Measurements from ENCODE around the gene SLC5A10. TPM values are rescaled to one million over a fixed set of nuclear protein-coding genes. Genes with fewer than 3 reads are reported as not detected.

Gene SLC5A10
- total RNA-seq, 1 experiment from 2014 or later = not detected

GRCh38 chr17:18968345-18968744 is 16.4 kb downstream of the SLC5A10 start:
- Histone ChIP-seq H2BK20ac (ENCODE audit: low read depth, low read length, poor library complexity, severe bottlenecking) (no peak overlapping the region), H2BK12ac (ENCODE audit: insufficient read length, low read depth, low read length) (no peak overlapping the region), H3K23me2 (ENCODE audit: insufficient read length, low read depth, low read length, poor library complexity, severe bottlenecking) (no peaks in the 10 kb centered on the region), H3K27ac (ENCODE audit: insufficient read length, low read depth, low read length) (no peak overlapping the region), H3K79me1 (ENCODE audit: insufficient read depth, low read depth, low read length, poor library complexity, severe bottlenecking) (no peaks in the 10 kb centered on the region), H3K18ac (ENCODE audit: insufficient read length, low read depth, low read length) (no peak overlapping the region), H3K56ac (ENCODE audit: insufficient read length, low read depth, low read length) (no peak overlapping the region), H3K27me3 (ENCODE audit: insufficient read depth, low read length) (no peaks in the 10 kb centered on the region), H2BK15ac (ENCODE audit: low read depth, low read length) (no peak overlapping the region), H4K20me1 (ENCODE audit: control insufficient read depth, insufficient read depth, insufficient read length) (no peaks in the 10 kb centered on the region), H3K4ac (ENCODE audit: low read depth, low read length) (no peak overlapping the region), H3K14ac (ENCODE audit: insufficient read depth, low read length) (peak overlapping the region; percentile 27; the same call in 1 of the 2 replicates), H2BK120ac (ENCODE audit: low read depth, low read length, poor library complexity, severe bottlenecking) (no peak overlapping the region), H3K23ac (ENCODE audit: insufficient read length, low read depth, low read length) (no peak overlapping the region), H3T11ph (ENCODE audit: low read length) (no peak overlapping the region), H2BK5ac (ENCODE audit: insufficient read length, low read length) (no peak overlapping the region), H2AK5ac (ENCODE audit: insufficient read length, low read length) (no peak overlapping the region), H3K4me1 (ENCODE audit: insufficient read depth, low read length) (no peaks in the 10 kb centered on the region), H4K5ac (ENCODE audit: insufficient read length, low read depth, low read length) (no peak overlapping the region), H4K8ac (replicated peaks; ENCODE audit: insufficient read length, low read depth, low read length) (no peak overlapping the region), H2AFZ (ENCODE audit: low read length) (no peak overlapping the region), H3K9me3 (ENCODE audit: control insufficient read depth, low read depth, low read length) (no peaks in the 10 kb centered on the region), H3K4me2 (ENCODE audit: insufficient read depth, insufficient read length, low read length) (no peak overlapping the region), H3K79me2 (ENCODE audit: insufficient read depth, low read length) (no peaks in the 10 kb centered on the region), H3K9ac (ENCODE audit: extremely low read depth, insufficient read length, low read length) (no peak overlapping the region), H4K91ac (ENCODE audit: insufficient read length, low read depth, low read length) (no peak overlapping the region)
- H3K9me3 Mint-ChIP-seq = no peaks in the 10 kb centered on the region
- peaks cover 27 to 33% of the 10 kb centered on the region in 2 experiments for H3K4me1 Mint-ChIP-seq
- no peaks in the 10 kb centered on the region for H3K27me3 Mint-ChIP-seq (ENCODE audit: low read depth)
- TF ChIP-seq CTCF (conservative IDR thresholded peaks at IDR 0.05) = no peak
- peak overlapping the region in 2 of 3 experiments; percentile 73 to 81; a peak in 3 of 7 replicates for H3K27ac Mint-ChIP-seq
- H3K36me3 Mint-ChIP-seq (ENCODE audit: insufficient read depth in 1 of 3, low read depth in 3 of 3) = peaks cover 2 to 32% (median 28%) of the 10 kb centered on the region in 3 experiments; a peak in 6 of 7 replicates
- no CpG with 5 or more reads among the region's 4 CpGs for WGBS (ENCODE audit: extremely low coverage, insufficient read length, low lambda C conversion rate)
- no peak for DNase-seq
- no peak overlapping the region for H3K4me3 Mint-ChIP-seq
